PFSK-1 (cell line): Measurements from ENCODE around the gene SORL1-AS1.

Experiments used
- TAF1 ChIP-seq: IDR thresholded peaks from 2 replicates; pipeline ENCODE4 v1.6.1; 2012; ENCODE audit warnings: low read length, control low read depth, borderline replicate concordance; ENCODE audit not compliant: insufficient read depth
- TF ChIP-seq, protein P1 (sequence below), 2 experiments: IDR thresholded peaks; 2 replicates each; pipeline versions ENCODE4 v1.6.1 to v1.8.0; 2011 to 2012; ENCODE audit warnings: low read depth in 2 of 2, low read length in 2 of 2, control low read depth in 1 of 2, inconsistent platforms in 1 of 2, mild to moderate bottlenecking in 1 of 2, moderate library complexity in 1 of 2; ENCODE audit not compliant: insufficient read depth in 1 of 2

GRCh38 chr11:121425828-121426227, 26.9 kb downstream of the SORL1-AS1 start:
- TF ChIP-seq, protein P1, sequence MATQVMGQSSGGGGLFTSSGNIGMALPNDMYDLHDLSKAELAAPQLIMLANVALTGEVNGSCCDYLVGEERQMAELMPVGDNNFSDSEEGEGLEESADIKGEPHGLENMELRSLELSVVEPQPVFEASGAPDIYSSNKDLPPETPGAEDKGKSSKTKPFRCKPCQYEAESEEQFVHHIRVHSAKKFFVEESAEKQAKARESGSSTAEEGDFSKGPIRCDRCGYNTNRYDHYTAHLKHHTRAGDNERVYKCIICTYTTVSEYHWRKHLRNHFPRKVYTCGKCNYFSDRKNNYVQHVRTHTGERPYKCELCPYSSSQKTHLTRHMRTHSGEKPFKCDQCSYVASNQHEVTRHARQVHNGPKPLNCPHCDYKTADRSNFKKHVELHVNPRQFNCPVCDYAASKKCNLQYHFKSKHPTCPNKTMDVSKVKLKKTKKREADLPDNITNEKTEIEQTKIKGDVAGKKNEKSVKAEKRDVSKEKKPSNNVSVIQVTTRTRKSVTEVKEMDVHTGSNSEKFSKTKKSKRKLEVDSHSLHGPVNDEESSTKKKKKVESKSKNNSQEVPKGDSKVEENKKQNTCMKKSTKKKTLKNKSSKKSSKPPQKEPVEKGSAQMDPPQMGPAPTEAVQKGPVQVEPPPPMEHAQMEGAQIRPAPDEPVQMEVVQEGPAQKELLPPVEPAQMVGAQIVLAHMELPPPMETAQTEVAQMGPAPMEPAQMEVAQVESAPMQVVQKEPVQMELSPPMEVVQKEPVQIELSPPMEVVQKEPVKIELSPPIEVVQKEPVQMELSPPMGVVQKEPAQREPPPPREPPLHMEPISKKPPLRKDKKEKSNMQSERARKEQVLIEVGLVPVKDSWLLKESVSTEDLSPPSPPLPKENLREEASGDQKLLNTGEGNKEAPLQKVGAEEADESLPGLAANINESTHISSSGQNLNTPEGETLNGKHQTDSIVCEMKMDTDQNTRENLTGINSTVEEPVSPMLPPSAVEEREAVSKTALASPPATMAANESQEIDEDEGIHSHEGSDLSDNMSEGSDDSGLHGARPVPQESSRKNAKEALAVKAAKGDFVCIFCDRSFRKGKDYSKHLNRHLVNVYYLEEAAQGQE (IDR thresholded peaks at IDR 0.05; ENCODE audit: insufficient read depth in 1 of 2, low read depth in 2 of 2, low read length in 2 of 2): no peak
- TF ChIP-seq TAF1: no peak
